LoVo (cell line): ENCODE measurements around the gene BSPRY.
"Not testable (repeated sequence)": the region's sequence is repeated elsewhere in the genome, so short reads cannot be mapped to it uniquely, and the experiment has no call there.

Source experiments
- DNase-seq: peaks from one replicate; pipeline ENCODE4 v3.0.0-alpha.2; 2016; ENCODE audit warnings: low spot score

Gene BSPRY

GRCh38 chr9:113395000-113395861 lies 45.9 kb downstream of the BSPRY start:
- no peak for DNase-seq

- DNase-seq, result no peak
Measured at GRCh38 chr9:113397203-113397631, 47.9 kb downstream of the BSPRY start.

DNA sequence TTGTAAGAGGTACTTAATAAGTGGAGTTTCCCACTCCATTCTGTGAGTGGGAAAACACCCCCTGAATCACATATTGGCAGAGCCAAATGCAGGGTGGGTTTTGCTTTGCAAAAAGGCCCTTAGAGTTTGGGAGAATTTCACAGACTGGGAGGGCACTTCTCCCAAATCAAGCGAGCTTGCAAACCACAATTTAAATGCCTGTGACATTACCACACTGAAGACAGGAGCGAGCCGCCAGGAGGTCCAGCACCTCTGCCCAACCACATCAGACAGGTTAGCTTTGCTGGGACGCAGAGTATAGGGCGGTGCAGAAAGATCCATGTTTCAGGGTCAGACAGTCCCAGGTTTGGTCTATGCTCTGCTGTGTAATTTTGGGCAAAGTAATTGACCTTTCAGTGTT lies 49.5 kb downstream of the BSPRY start:
- no peak for DNase-seq

DNA sequence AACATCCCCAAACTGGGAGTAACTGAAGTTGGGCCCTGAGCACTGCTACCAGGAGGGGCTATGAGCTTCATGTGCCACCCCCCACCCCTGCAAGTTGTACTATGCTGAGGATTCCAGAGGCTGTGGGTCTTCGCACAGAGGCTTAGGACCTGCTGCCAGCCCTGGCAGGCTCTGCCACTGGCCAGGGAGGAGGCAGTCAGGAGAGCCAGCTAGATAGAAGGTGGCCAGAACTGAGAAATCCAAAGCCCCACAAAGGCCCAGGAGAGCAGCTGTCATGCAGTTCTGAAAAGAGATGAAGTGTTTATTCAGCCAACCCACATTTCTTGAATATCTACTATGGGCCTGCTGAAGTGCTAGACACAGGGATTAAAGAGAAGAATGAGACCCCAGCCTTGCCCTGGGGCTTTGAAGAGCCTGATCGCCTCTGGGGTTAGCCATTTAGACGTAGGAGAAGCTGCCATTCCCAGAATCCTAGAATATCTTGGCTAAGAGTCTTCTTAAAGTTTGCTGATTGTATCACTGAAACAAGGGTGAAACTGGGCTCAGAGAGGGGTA lies 50.4 kb downstream of the BSPRY start:
- no peak for DNase-seq

DNA sequence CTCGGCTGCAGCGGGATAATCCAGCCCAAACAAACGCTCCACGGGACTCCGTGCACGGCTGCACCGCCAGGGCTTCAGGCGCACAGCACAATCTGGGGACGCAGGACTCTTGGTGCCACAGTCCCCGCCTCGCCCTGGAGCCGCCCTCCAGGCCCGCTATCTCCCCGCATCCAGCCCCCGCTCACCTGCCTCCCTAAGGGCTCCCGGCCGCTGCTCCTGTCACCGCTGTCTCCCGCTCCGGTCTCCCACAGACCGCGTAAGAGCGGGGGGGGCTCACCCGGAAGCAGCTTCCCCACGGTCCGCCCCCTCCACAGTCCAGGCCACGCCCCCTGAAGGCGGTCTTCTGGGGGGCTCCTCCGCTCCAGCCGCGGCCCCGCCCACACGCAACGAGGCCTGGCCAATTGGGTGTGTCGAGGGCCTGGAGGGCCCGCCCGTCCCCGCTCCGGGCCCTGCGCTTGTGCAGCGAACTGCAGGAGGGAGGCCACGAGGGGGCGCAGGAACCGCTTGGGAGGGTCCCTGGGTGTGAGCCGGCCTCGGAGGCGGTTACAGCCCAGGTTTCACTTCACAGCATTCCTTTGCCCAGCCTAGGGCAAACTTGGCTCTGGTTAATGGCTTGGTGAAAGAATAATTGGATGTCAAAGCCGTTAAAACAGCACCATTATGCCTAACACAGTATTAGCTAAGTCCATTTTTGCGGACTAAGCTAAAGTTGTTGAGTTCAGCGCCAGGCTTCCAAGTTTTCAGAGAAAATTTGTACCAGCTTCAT lies 51.9 kb downstream of the BSPRY start, which contains the start of gene ALAD:
Gene ALAD, minus strand, starts transcription at position 258 of the 766 bp plus-strand sequence. CDS start 7,725 bp downstream, outside the sequence.
- peak; percentile 99 for DNase-seq

GRCh38 chr9:113403646-113404045 lies 54.3 kb downstream of the BSPRY start:
- DNase-seq, result no peak

DNA sequence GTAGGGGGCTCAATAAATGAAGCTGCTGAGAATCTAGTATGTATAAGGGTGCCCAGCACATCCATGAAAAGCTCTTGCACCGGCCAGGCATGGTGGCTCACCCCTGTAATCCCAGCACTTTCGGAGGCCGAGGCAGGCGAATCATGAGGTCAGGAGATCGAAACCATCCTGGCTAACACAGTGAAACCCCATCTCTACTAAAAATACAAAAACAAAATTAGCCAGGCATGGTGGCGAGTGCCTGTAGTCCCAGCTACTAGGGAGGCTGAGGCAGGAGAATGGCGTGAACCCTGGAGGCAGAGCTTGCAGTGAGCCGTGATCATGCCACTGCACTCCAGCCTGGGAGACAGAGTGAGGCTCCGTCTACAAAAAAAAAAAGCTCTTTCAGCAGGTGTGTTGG lies 57.0 kb downstream of the BSPRY start:
- not testable (repeated sequence) for DNase-seq

DNA sequence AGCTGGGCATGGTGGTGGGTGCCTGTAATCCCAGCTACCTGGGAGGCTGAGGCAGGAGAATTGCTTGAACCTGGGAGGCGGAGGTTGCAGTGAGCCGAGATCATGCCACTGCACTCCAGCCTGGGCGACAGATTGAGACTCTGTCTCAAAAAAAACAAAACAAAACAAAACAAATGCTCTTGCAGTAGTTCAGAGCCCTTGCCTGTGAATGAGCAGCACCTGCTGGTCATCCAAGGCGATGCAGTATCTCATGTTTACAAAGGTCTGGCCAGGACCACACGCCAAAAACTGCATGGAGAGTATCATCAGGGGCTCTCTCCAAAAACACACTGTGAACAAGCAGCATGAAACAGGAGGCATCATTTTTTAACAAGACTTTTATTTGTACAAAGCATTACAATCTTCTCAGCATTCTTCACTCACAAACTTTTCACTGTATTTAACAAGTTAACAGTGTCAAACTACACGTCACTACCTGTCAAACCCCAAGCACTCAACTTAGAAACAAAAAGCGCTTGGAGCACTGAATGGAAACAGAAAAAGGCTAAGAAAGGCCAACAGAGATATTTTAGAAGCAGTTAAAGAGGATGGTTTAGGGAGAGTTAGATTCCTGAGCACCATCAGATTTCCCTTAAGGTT lies 57.7 kb downstream of the BSPRY start:
- DNase-seq, result peak; percentile 56

DNA sequence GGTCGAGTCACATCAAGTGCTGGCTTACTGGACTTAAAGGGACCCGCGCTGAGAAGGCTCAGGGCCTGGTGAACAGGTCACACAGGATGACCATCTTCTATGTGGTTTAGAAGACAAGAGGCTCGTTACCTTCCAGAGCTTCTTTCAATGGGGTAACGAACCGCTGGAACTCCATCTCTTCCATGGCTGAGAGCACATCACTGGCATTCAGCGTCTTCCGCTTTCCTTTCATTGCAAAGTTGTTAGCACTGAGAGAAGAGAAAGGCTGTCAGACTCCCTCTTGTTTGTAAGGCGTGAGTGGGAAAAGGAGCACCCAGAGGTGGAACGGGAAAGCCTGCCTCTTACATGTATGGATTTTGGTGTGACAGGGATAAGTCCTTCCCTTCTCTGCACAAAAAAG lies 60.1 kb downstream of the BSPRY start:
- no peak for DNase-seq

DNA sequence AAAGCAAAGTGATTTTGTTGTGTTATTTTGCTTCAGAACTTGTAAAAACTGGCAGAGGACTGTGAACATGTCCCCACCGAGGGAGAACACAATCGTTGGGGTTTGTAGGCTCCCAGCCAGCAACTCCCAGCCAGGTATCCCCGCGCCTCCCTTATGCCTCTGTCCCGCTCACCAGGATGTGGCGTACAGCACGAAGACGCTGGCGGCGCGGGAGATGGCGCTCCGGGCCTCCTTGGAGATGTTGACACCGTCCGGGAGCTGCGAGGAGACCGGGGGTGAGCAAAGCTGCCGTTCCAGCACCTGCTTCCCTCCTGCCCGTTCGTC lies 60.5 kb downstream of the BSPRY start:
- no peak for DNase-seq

- DNase-seq, result peak; percentile 95
Measured at GRCh38 chr9:113410207-113410864, 61.0 kb downstream of the BSPRY start, which contains the start of the genes C9orf43 and POLE3. Gene C9orf43, plus strand, starts transcription at chr9:113410747. Its CDS starts 2,747 bp downstream, at chr9:113413494. Gene POLE3, minus strand, starts transcription at chr9:113410675. Its CDS starts 382 bp downstream, at chr9:113410293.

- DNase-seq, result no peak
Measured at GRCh38 chr9:113416149-113416721, 66.9 kb downstream of the BSPRY start.

GRCh38 chr9:113417370-113417769 lies 68.0 kb downstream of the BSPRY start:
- DNase-seq, result no peak
